AG04450 (cell line): Measurements from ENCODE around the gene OTUD3. TPM values are rescaled to one million over a fixed set of nuclear protein-coding genes. Genes with fewer than 3 reads are reported as not detected.
A peak's percentile ranks its signal among the peaks of the same experiment; 100 is the strongest.

Experiments
- CTCF ChIA-PET: fragments of 300-600, 350-600 bp; formaldehyde crosslinking; extraction: SDS; loops from one replicate; lab custom pipeline; 2022; ENCODE audit warnings: antibody characterized with exemption, inconsistent platforms; lab: Charles Lee
- POLR2A ChIA-PET: fragments of 350-600 bp; formaldehyde crosslinking; extraction: SDS; loops from one replicate; lab custom pipeline; 2021; ENCODE audit warnings: antibody characterized with exemption, inconsistent platforms; lab: Yijun Ruan, JAX
- DNase-seq: peaks from one replicate; pipeline ENCODE4 v3.0.0-alpha.2; 2011; ENCODE audit warnings: low read depth, low spot score
- H3K27ac ChIP-seq: one replicate; pipeline ENCODE4 v1.5.1; 2012; ENCODE audit warnings: low read depth, low read length, control low read depth
- H3K27me3 ChIP-seq: one replicate; pipeline ENCODE4 v1.6.0; 2012; ENCODE audit warnings: low read length; ENCODE audit not compliant: control insufficient read depth, insufficient read depth
- H3K4me3 ChIP-seq: 2 replicates; pipeline ENCODE4 v1.5.1; 2011; ENCODE audit warnings: mild to moderate bottlenecking, low read depth, low read length, control low read depth
- H3K9me3 ChIP-seq: 2 replicates; pipeline ENCODE4 v1.5.1; 2012; ENCODE audit warnings: low read length; ENCODE audit not compliant: control insufficient read depth, insufficient read depth
- polyA minus RNA-seq: library from RNA; depleted of rRNA, polyadenylated mRNA; stranded (reverse); fragments of >200 nt; gene quantifications from 2 replicates; pipeline ENCODE4 v1.2.3, GENCODE V29; 2011; rRNA and poly(A)+ RNA removed
- polyA plus RNA-seq: library from polyadenylated mRNA; depleted of rRNA; stranded (reverse); fragments of >200 nt; gene quantifications from 2 replicates; pipeline ENCODE4 v1.2.3, GENCODE V29; 2011; rRNA removed
- TF ChIP-seq, protein P1 (sequence below): IDR thresholded peaks from 2 replicates; pipeline ENCODE4 v1.5.1; 2011; ENCODE audit warnings: low read depth, low read length, control low read depth, inconsistent platforms

OTUD3 gene, protein sequence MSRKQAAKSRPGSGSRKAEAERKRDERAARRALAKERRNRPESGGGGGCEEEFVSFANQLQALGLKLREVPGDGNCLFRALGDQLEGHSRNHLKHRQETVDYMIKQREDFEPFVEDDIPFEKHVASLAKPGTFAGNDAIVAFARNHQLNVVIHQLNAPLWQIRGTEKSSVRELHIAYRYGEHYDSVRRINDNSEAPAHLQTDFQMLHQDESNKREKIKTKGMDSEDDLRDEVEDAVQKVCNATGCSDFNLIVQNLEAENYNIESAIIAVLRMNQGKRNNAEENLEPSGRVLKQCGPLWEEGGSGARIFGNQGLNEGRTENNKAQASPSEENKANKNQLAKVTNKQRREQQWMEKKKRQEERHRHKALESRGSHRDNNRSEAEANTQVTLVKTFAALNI
- polyA plus RNA-seq (3.9 and 4.8 TPM in 2 replicates), polyA minus RNA-seq (2.9 and 5.9 TPM in 2 replicates)

DNA sequence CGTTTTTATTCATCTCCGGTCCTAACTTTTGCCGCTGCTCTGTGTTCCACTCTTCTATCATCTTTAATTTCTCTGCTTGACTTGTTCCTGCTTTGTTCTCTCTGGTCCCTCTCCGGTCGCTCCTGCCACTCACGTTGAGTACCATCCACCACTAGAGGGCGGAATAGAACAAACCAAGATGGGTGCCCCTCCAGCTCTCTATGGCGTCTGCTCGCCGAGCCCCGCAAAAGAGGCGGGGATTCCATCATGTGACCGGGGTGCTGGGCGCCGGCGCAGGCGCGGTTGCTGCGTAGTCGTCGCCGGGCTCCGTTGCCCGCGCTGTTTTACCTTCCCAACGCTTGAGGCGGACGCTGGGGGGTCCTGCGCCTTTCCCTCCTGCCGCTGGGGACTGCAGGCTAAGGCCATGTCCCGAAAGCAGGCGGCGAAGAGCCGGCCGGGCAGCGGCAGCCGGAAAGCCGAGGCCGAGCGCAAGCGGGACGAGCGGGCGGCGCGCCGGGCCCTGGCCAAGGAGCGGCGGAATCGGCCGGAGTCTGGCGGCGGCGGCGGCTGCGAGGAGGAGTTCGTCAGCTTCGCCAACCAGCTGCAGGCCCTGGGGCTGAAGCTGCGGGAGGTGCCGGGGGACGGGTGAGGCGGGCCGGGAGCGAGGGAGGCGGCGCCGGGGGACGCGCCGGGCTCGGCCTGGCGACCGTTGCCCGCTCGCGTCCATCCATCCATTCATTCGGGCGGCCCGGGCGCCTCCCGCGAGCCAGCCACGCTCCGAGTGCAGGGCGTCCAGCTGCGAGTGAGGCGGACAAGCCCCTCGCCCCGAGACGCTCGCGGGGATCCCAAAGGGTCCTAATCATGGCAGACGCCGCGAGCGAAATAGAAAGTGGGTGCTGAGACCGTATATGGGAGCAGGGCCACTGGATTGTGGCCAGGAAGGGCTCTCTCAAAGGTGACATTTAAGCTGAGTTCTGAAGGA, at the start of gene OTUD3:
Gene OTUD3 (plus strand): TSS at position 285 of the 961 bp plus-strand sequence. CDS start 119 bp downstream, at position 404.
- Histone ChIP-seq H3K9me3 (no peaks in the 10 kb centered on the region; the same call in 1 of the 2 replicates), H3K27ac (peak within 1 kb of the TSS; percentile 84), H3K4me3 (peak within 1 kb of the TSS; percentile 67), H3K27me3 (peaks cover 4% of the 10 kb centered on the region)
- ChIA-PET CTCF (interaction anchor here (0.5 to 2.9 kb wide), 29 partner anchors 10 to 536 kb away, joined by 3 to 17 read pairs (median 5); no protein-coding TSS in a partner anchor), POLR2A (interaction anchor here (0.6 to 1.2 kb wide), 4 partner anchors 10 to 711 kb away, joined by 3 to 5 read pairs (median 3); partner anchors contain the start of gene CAMK2N1)
- TF ChIP-seq, protein P1, sequence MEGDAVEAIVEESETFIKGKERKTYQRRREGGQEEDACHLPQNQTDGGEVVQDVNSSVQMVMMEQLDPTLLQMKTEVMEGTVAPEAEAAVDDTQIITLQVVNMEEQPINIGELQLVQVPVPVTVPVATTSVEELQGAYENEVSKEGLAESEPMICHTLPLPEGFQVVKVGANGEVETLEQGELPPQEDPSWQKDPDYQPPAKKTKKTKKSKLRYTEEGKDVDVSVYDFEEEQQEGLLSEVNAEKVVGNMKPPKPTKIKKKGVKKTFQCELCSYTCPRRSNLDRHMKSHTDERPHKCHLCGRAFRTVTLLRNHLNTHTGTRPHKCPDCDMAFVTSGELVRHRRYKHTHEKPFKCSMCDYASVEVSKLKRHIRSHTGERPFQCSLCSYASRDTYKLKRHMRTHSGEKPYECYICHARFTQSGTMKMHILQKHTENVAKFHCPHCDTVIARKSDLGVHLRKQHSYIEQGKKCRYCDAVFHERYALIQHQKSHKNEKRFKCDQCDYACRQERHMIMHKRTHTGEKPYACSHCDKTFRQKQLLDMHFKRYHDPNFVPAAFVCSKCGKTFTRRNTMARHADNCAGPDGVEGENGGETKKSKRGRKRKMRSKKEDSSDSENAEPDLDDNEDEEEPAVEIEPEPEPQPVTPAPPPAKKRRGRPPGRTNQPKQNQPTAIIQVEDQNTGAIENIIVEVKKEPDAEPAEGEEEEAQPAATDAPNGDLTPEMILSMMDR = peak; percentile 87
- DNase-seq = peak; percentile 94

DNA sequence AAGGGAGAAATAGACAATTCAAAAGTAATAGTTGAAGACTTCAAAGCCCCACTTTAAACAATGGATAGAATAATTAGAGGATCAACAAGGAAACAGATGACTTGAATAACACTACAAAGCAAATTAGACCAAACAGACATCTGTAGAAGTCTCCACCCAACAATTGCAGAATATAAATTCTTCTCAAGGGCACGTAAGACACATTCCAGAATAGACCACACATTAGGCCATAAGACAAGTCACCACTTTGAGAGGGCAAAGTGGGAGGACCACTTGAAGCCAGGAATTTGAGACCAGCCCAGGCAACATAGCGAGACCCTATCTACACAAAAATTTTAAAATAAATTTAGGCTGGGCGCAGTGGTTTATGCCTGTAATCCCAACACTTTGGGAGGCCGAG, 46.6 kb upstream of the OTUD3 start:
- POLR2A ChIA-PET = interaction anchor here (0.6 kb wide), 1 partner anchor 760 kb away, joined by 7 read pairs; no protein-coding TSS in a partner anchor
- Histone ChIP-seq H3K9me3 (no peaks in the 10 kb centered on the region), H3K27me3 (peaks cover 6% of the 10 kb centered on the region), H3K4me3 (no peak overlapping the region), H3K27ac (no peak overlapping the region)
- TF ChIP-seq, protein P1 = no peak
- CTCF ChIA-PET = no interaction called here
- DNase-seq = no peak

DNA sequence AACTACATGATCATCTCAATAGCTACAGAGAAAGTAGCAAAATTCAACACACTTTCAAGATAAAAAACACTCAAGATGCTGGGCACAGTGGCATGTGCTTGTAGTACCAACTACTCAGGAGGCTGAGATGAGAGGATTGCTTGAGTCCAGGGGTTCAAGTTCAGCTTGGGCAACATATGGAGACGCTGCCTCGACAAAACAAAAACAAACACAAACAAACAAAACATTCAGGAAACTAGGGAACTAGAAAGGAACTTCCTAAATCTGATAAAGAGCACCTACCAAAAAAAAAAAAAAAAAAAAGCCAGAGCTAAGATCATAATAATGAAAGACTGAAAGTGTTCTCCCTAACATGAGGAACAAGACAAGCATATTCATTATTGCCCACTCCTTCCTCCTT, 44.3 kb upstream of the OTUD3 start:
- CTCF ChIA-PET = no interaction called here
- H3K27ac ChIP-seq = no peak overlapping the region
- POLR2A ChIA-PET = interaction anchor here (0.7 kb wide), 1 partner anchor 24 kb away, joined by 4 read pairs; no protein-coding TSS in a partner anchor
- peaks cover 5% of the 10 kb centered on the region for H3K27me3 ChIP-seq
- no peak overlapping the region for H3K4me3 ChIP-seq
- no peak for DNase-seq
- no peaks in the 10 kb centered on the region for H3K9me3 ChIP-seq
- TF ChIP-seq, protein P1 = no peak

DNA sequence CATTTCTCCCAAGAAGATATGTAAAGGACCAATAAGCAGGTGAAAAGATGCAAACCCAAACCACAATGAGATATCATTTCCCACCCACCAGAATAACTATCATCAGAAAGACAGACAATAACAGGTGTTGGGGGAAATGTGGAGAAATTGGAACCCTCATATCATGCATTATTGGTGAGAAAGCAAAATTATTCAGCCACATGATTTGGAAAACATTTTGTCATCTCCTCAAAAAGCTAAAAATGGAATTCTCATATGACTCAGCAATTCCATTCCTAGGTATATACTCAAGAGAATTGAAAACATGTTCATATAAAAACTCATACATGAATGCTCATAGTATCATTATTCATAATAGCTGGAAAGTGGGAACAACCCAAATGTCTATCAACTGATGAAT, 42.0 kb upstream of the OTUD3 start:
- Histone ChIP-seq H3K27me3 (peaks cover 9% of the 10 kb centered on the region), H3K27ac (no peak overlapping the region), H3K4me3 (no peak overlapping the region), H3K9me3 (no peaks in the 10 kb centered on the region)
- no peak for DNase-seq
- TF ChIP-seq, protein P1 = no peak
- ChIA-PET POLR2A (no interaction called here), CTCF (no interaction called here)
